SK-N-SH (cell line): Measurements from ENCODE around the gene MTR. TPM values are rescaled to one million over a fixed set of nuclear protein-coding genes. Genes with fewer than 3 reads are reported as not detected.

Source experiments
- CTCF ChIA-PET: fragments of 300-600, 350-600 bp; formaldehyde crosslinking; extraction: SDS; loops from one replicate; lab custom pipeline; 2021; lab: Yijun Ruan, JAX
- POLR2A ChIA-PET: fragments of 350-600 bp; sonication (Branson Sonifier 250); formaldehyde crosslinking; extraction: SDS; loops from one replicate; lab custom pipeline; 2020; ENCODE audit warnings: antibody characterized with exemption, inconsistent platforms; lab: Yijun Ruan, JAX
- DNase-seq: peaks from one replicate; pipeline ENCODE4 v3.0.0; 2012
- H2AFZ ChIP-seq: fragments of 200-600 bp; sonication (generic); 2 replicates; pipeline ENCODE4 v1.8.1; 2016; ENCODE audit warnings: antibody characterized with exemption, mild to moderate bottlenecking, low read depth
- H3F3A ChIP-seq: fragments of 200-600 bp; sonication (generic); replicated peaks from 2 replicates; pipeline ENCODE3; 2016; ENCODE audit warnings: antibody characterized with exemption, mild to moderate bottlenecking; ENCODE audit not compliant: insufficient read depth
- H3K27ac ChIP-seq, 2 experiments: fragments of 200-500 bp in 1 of 2; fragments of 200-600 bp in 1 of 2; sonication (Bioruptor generic) in 1 of 2; sonication (generic), shearing (Covaris generic) in 1 of 2; 2 replicates each; pipeline versions ENCODE4 v1.5.1 to v1.6.1; 2014 to 2016; ENCODE audit warnings: low read depth in 2 of 2, inconsistent platforms in 1 of 2, low read length in 1 of 2, mild to moderate bottlenecking in 1 of 2, mixed read lengths in 1 of 2
- H3K27me3 ChIP-seq: fragments of 200-600 bp; sonication (generic), shearing (Covaris generic); 2 replicates; pipeline ENCODE4 v1.6.1; 2016; ENCODE audit warnings: mixed run types; ENCODE audit not compliant: insufficient read depth
- H3K36me3 ChIP-seq, 2 experiments: fragments of 200-500 bp in 1 of 2; fragments of 200-600 bp in 1 of 2; sonication (Bioruptor generic) in 1 of 2; sonication (generic) in 1 of 2; replicated peaks in 1 of 2; 2 replicates each; pipeline versions ENCODE3 to v1.5.1; 2014 to 2016; ENCODE audit warnings: low read length in 1 of 2, mild to moderate bottlenecking in 1 of 2; ENCODE audit not compliant: insufficient read depth in 2 of 2, control insufficient read depth in 1 of 2
- H3K4me1 ChIP-seq, 2 experiments: fragments of 200-500 bp in 1 of 2; fragments of 200-600 bp in 1 of 2; sonication (Bioruptor generic) in 1 of 2; sonication (generic), shearing (Covaris generic) in 1 of 2; 2 replicates each; pipeline versions ENCODE4 v1.5.1 to v1.6.1; 2014 to 2016; ENCODE audit warnings: low read depth in 1 of 2, low read length in 1 of 2, mixed run types in 1 of 2; ENCODE audit not compliant: insufficient read depth in 2 of 2, control insufficient read depth in 1 of 2
- H3K4me2 ChIP-seq: fragments of 200-600 bp; sonication (generic), shearing (Covaris generic); 2 replicates; pipeline ENCODE4 v1.6.1; 2017; ENCODE audit warnings: mixed run types
- H3K4me3 ChIP-seq, 2 experiments: fragments of 200-500 bp in 1 of 2; fragments of 200-600 bp in 1 of 2; sonication (Bioruptor generic) in 1 of 2; sonication (generic), shearing (Covaris generic) in 1 of 2; 2 replicates each; pipeline versions ENCODE4 v1.5.1 to v1.8.1; 2014 to 2016; ENCODE audit warnings: low read depth in 2 of 2, inconsistent platforms in 1 of 2, low read length in 1 of 2, mild to moderate bottlenecking in 1 of 2, mixed read lengths in 1 of 2, moderate library complexity in 1 of 2
- H3K79me2 ChIP-seq: fragments of 200-600 bp; sonication (generic); 2 replicates; pipeline ENCODE4 v1.8.1; 2017; ENCODE audit warnings: mild to moderate bottlenecking; ENCODE audit not compliant: insufficient read depth
- H3K9ac ChIP-seq: fragments of 200-600 bp; sonication (generic); 2 replicates; pipeline ENCODE4 v1.6.1; 2017; ENCODE audit warnings: mixed run types
- H3K9me2 ChIP-seq: fragments of 200-600 bp; sonication (generic); 2 replicates; pipeline ENCODE4 v1.6.1; 2017; ENCODE audit warnings: mixed run types
- H3K9me3 ChIP-seq: fragments of 200-600 bp; sonication (generic); 2 replicates; pipeline ENCODE4 v1.6.1; 2017; ENCODE audit warnings: mixed run types, mild to moderate bottlenecking, moderate library complexity
- H4K20me1 ChIP-seq: fragments of 200-600 bp; sonication (generic); 2 replicates; pipeline ENCODE4 v1.6.1; 2017; ENCODE audit warnings: mild to moderate bottlenecking, mixed run types; ENCODE audit not compliant: insufficient read depth
- CTCF ChIP-seq: fragments of 200-600 bp; sonication (generic); IDR thresholded peaks from 2 replicates; pipeline ENCODE4 v1.6.1; 2017; ENCODE audit warnings: antibody characterized with exemption, mild to moderate bottlenecking, moderate library complexity
- EP300 ChIP-seq, 2 experiments: IDR thresholded peaks; 2 replicates each; pipeline versions ENCODE4 v1.4.0 to v1.6.1; 2012; ENCODE audit warnings: borderline replicate concordance in 1 of 2, low read depth in 1 of 2, low read length in 1 of 2
- FOXM1 ChIP-seq: IDR thresholded peaks from 2 replicates; pipeline ENCODE4 v1.4.0; 2012; ENCODE audit warnings: low read depth, mild to moderate bottlenecking
- MAX ChIP-seq: IDR thresholded peaks from 2 replicates; pipeline ENCODE4 v1.4.0; 2012; ENCODE audit warnings: low read depth
- MEF2A ChIP-seq: IDR thresholded peaks from 2 replicates; pipeline ENCODE4 v1.4.0; 2012; ENCODE audit warnings: low read depth, borderline replicate concordance
- RAD21 ChIP-seq: IDR thresholded peaks from 2 replicates; pipeline ENCODE4 v1.6.1; 2012; ENCODE audit warnings: mild to moderate bottlenecking, low read length
- REST ChIP-seq: IDR thresholded peaks from 2 replicates; pipeline ENCODE4 v1.6.1; 2012; ENCODE audit warnings: mild to moderate bottlenecking, low read depth, low read length, moderate library complexity
- RXRA ChIP-seq: IDR thresholded peaks from 2 replicates; pipeline ENCODE4 v1.4.0; 2012; ENCODE audit warnings: low read depth, mild to moderate bottlenecking, borderline replicate concordance
- SIN3A ChIP-seq: IDR thresholded peaks from 2 replicates; pipeline ENCODE4 v1.6.1; 2012; ENCODE audit warnings: low read depth, mild to moderate bottlenecking, low read length, moderate library complexity, borderline replicate concordance
- SMC3 ChIP-seq: IDR thresholded peaks from 2 replicates; pipeline ENCODE4 v1.6.1; 2012; ENCODE audit warnings: low read depth, low read length, improper control_type of control experiment
- TAF1 ChIP-seq: IDR thresholded peaks from 2 replicates; pipeline ENCODE4 v1.6.1; 2012; ENCODE audit warnings: low read depth, mild to moderate bottlenecking, low read length, moderate library complexity, borderline replicate concordance
- USF1 ChIP-seq: IDR thresholded peaks from 2 replicates; pipeline ENCODE4 v1.4.0; 2012; ENCODE audit warnings: low read depth, borderline replicate concordance
- YY1 ChIP-seq: IDR thresholded peaks from 2 replicates; pipeline ENCODE4 v1.4.0; 2012; ENCODE audit warnings: low read depth, mild to moderate bottlenecking
- ZBTB33 ChIP-seq: IDR thresholded peaks from 2 replicates; pipeline ENCODE4 v1.4.0; 2012; ENCODE audit warnings: low read depth, borderline replicate concordance
- WGBS: methylation state at CpG from one replicate; pipeline ENCODE4 v1.1.6; 2017; ENCODE audit warnings: low lambda C conversion rate; 5-methylcytosine and 5-hydroxymethylcytosine counted together
- polyA plus RNA-seq, 3 experiments: library from polyadenylated mRNA; depleted of rRNA; stranded (reverse); fragments of >200 nt; gene quantifications; 2 replicates each; pipeline ENCODE4 v1.2.3, GENCODE V29; 2012

MTR gene
- polyA plus RNA-seq, 1 of the 3 experiments (the other 2 are of a cell fraction), result 5.4 TPM

- Histone ChIP-seq H3K36me3 (no peaks in the 10 kb centered on the region), H3F3A (no peaks in the 10 kb centered on the region), H3K27me3 (no peaks in the 10 kb centered on the region), H3K9ac (no peak overlapping the region), H3K9me2 (no peaks in the 10 kb centered on the region), H3K9me3 (no peaks in the 10 kb centered on the region), H2AFZ (no peak overlapping the region), H3K4me1 (no peaks in the 10 kb centered on the region; a peak in 1 of 4 replicates), H3K4me3 (no peak overlapping the region; a peak in 1 of 4 replicates), H3K4me2 (no peak overlapping the region), H3K79me2 (no peaks in the 10 kb centered on the region), H4K20me1 (no peaks in the 10 kb centered on the region), H3K27ac (no peak overlapping the region)
- ChIA-PET CTCF (interaction anchor here (0.6 to 4.1 kb wide), 45 partner anchors 9 to 913 kb away, joined by 3 to 29 read pairs (median 4); partner anchors contain the start of genes HEATR1 and RYR2), POLR2A (no interaction called here)
- peak; percentile 44 for DNase-seq
- TF ChIP-seq YY1 (no peak), REST (no peak), CTCF (peak; percentile 76), MAX (no peak), TAF1 (no peak), MEF2A (no peak), EP300 (IDR thresholded peaks at IDR 0.05; ENCODE audit: borderline replicate concordance in 1 of 2, low read depth in 1 of 2, low read length in 1 of 2) (no peak), FOXM1 (no peak), SIN3A (no peak), SMC3 (peak; percentile 44; the same call in 1 of the 2 replicates), RXRA (no peak), RAD21 (peak; percentile 65), USF1 (no peak), ZBTB33 (no peak)
- WGBS, result 55% methylated on average over 3 of the region's 3 CpGs
Measured at GRCh38 chr1:236759252-236759859, 35.7 kb upstream of the MTR start.
